Measurements from ENCODE around the gene OSTM1. TPM values are rescaled to one million over a fixed set of nuclear protein-coding genes. Genes with fewer than 3 reads are reported as not detected.
"Not testable (repeated sequence)": the region's sequence is repeated elsewhere in the genome, so short reads cannot be mapped to it uniquely, and the experiment has no call there.

The OSTM1 gene
- total and polyA plus RNA-seq, 2 donors: 20.9 to 31.2 TPM

GRCh38 chr6:108036884-108037283 is 37.7 kb downstream of the OSTM1 start:
- H3K36me3 ChIP-seq (ENCODE audit: control insufficient read depth in 2 of 2, insufficient read depth in 2 of 2, low read length in 1 of 2): peaks cover 13 to 20% of the 10 kb centered on the region in 2 donors
- 95% methylated on average over 4 of the region's 4 CpGs for WGBS
- no peak overlapping the region for H3K27ac ChIP-seq (ENCODE audit: low read depth in 1 of 2, low read length in 1 of 2)
- no peak for DNase-seq (ENCODE audit: low read depth in 6 of 9, low spot score in 9 of 9)
- no peaks in the 10 kb centered on the region for H3K27me3 ChIP-seq (ENCODE audit: control insufficient read depth in 2 of 2, insufficient read depth in 1 of 2, low read length in 1 of 2)
- no peak overlapping the region for H3K4me3 ChIP-seq (ENCODE audit: low read length in 2 of 2)
- no peaks in the 10 kb centered on the region for H3K4me1 ChIP-seq (ENCODE audit: control insufficient read depth in 2 of 2, insufficient read depth in 2 of 2, low read length in 2 of 2)
- no peaks in the 10 kb centered on the region for H3K9me3 ChIP-seq (ENCODE audit: control insufficient read depth in 2 of 2, insufficient read depth in 1 of 2, low read length in 1 of 2)

GRCh38 chr6:108031968-108032367 is 42.6 kb downstream of the OSTM1 start:
- DNase-seq (ENCODE audit: low read depth in 6 of 9, low spot score in 9 of 9): no peak
- H3K27me3 ChIP-seq (ENCODE audit: control insufficient read depth in 2 of 2, insufficient read depth in 1 of 2, low read length in 1 of 2): no peaks in the 10 kb centered on the region
- H3K36me3 ChIP-seq (ENCODE audit: control insufficient read depth in 2 of 2, insufficient read depth in 2 of 2, low read length in 1 of 2): peaks cover 0 to 8% of the 10 kb centered on the region in 2 donors
- H3K9me3 ChIP-seq (ENCODE audit: control insufficient read depth in 2 of 2, insufficient read depth in 1 of 2, low read length in 1 of 2): no peaks in the 10 kb centered on the region
- H3K27ac ChIP-seq (ENCODE audit: low read depth in 1 of 2, low read length in 1 of 2): no peak overlapping the region
- no peaks in the 10 kb centered on the region for H3K4me1 ChIP-seq (ENCODE audit: control insufficient read depth in 2 of 2, insufficient read depth in 2 of 2, low read length in 2 of 2)
- H3K4me3 ChIP-seq (ENCODE audit: low read length in 2 of 2): no peak overlapping the region
- 99% methylated on average over 10 of the region's 10 CpGs for WGBS

GRCh38 chr6:108030211-108030610 is 44.3 kb downstream of the OSTM1 start:
- Histone ChIP-seq H3K4me3 (ENCODE audit: low read length in 2 of 2) (no peak overlapping the region), H3K27ac (ENCODE audit: low read depth in 1 of 2, low read length in 1 of 2) (no peak overlapping the region), H3K36me3 (ENCODE audit: control insufficient read depth in 2 of 2, insufficient read depth in 2 of 2, low read length in 1 of 2) (peaks cover 0 to 8% of the 10 kb centered on the region in 2 donors), H3K4me1 (ENCODE audit: control insufficient read depth in 2 of 2, insufficient read depth in 2 of 2, low read length in 2 of 2) (no peaks in the 10 kb centered on the region), H3K9me3 (ENCODE audit: control insufficient read depth in 2 of 2, insufficient read depth in 1 of 2, low read length in 1 of 2) (no peaks in the 10 kb centered on the region), H3K27me3 (ENCODE audit: control insufficient read depth in 2 of 2, insufficient read depth in 1 of 2, low read length in 1 of 2) (no peaks in the 10 kb centered on the region)
- WGBS: 99% methylated on average over 1 of the region's 1 CpG
- DNase-seq (ENCODE audit: low read depth in 6 of 9, low spot score in 9 of 9): no peak

- no peaks in the 10 kb centered on the region for H3K4me1 ChIP-seq (ENCODE audit: control insufficient read depth in 2 of 2, insufficient read depth in 2 of 2, low read length in 2 of 2)
- DNase-seq (ENCODE audit: low read depth in 6 of 9, low spot score in 9 of 9): no peak
- no peak overlapping the region for H3K27ac ChIP-seq (ENCODE audit: low read depth in 1 of 2, low read length in 1 of 2)
- H3K9me3 ChIP-seq (ENCODE audit: control insufficient read depth in 2 of 2, insufficient read depth in 1 of 2, low read length in 1 of 2): no peaks in the 10 kb centered on the region
- WGBS: 96% methylated on average over 6 of the region's 6 CpGs
- H3K4me3 ChIP-seq (ENCODE audit: low read length in 2 of 2): no peak overlapping the region
- H3K36me3 ChIP-seq (ENCODE audit: control insufficient read depth in 2 of 2, insufficient read depth in 2 of 2, low read length in 1 of 2): peaks cover 0 to 8% of the 10 kb centered on the region in 2 donors
- no peaks in the 10 kb centered on the region for H3K27me3 ChIP-seq (ENCODE audit: control insufficient read depth in 2 of 2, insufficient read depth in 1 of 2, low read length in 1 of 2)
Observed at GRCh38 chr6:108029226-108029921, 45.2 kb downstream of the OSTM1 start.

GRCh38 chr6:108027594-108027993 is 46.9 kb downstream of the OSTM1 start:
- no peaks in the 10 kb centered on the region for H3K9me3 ChIP-seq (ENCODE audit: control insufficient read depth in 2 of 2, insufficient read depth in 1 of 2, low read length in 1 of 2)
- H3K27ac ChIP-seq (ENCODE audit: low read depth in 1 of 2, low read length in 1 of 2): no peak overlapping the region
- H3K36me3 ChIP-seq (ENCODE audit: control insufficient read depth in 2 of 2, insufficient read depth in 2 of 2, low read length in 1 of 2): peaks cover 0 to 7% of the 10 kb centered on the region in 2 donors
- no peaks in the 10 kb centered on the region for H3K27me3 ChIP-seq (ENCODE audit: control insufficient read depth in 2 of 2, insufficient read depth in 1 of 2, low read length in 1 of 2)
- H3K4me3 ChIP-seq (ENCODE audit: low read length in 2 of 2): no peak overlapping the region
- DNase-seq (ENCODE audit: low read depth in 6 of 9, low spot score in 9 of 9): no peak
- H3K4me1 ChIP-seq (ENCODE audit: control insufficient read depth in 2 of 2, insufficient read depth in 2 of 2, low read length in 2 of 2): no peaks in the 10 kb centered on the region
- 87% methylated on average over 3 of the region's 3 CpGs for WGBS

- Histone ChIP-seq H3K27ac (ENCODE audit: low read depth in 1 of 2, low read length in 1 of 2) (no peak overlapping the region), H3K9me3 (ENCODE audit: control insufficient read depth in 2 of 2, insufficient read depth in 1 of 2, low read length in 1 of 2) (no peaks in the 10 kb centered on the region), H3K36me3 (ENCODE audit: control insufficient read depth in 2 of 2, insufficient read depth in 2 of 2, low read length in 1 of 2) (peaks cover 0 to 2% of the 10 kb centered on the region in 2 donors), H3K4me1 (ENCODE audit: control insufficient read depth in 2 of 2, insufficient read depth in 2 of 2, low read length in 2 of 2) (no peaks in the 10 kb centered on the region), H3K4me3 (ENCODE audit: low read length in 2 of 2) (no peak overlapping the region), H3K27me3 (ENCODE audit: control insufficient read depth in 2 of 2, insufficient read depth in 1 of 2, low read length in 1 of 2) (no peaks in the 10 kb centered on the region)
- no peak for DNase-seq (ENCODE audit: low read depth in 6 of 9, low spot score in 9 of 9)
- WGBS: 95% methylated on average over 3 of the region's 3 CpGs
Observed at GRCh38 chr6:108027056-108027455, 47.5 kb downstream of the OSTM1 start.

- Histone ChIP-seq H3K9me3 (ENCODE audit: control insufficient read depth in 2 of 2, insufficient read depth in 1 of 2, low read length in 1 of 2) (no peaks in the 10 kb centered on the region), H3K27ac (ENCODE audit: low read depth in 1 of 2, low read length in 1 of 2) (no peak overlapping the region), H3K36me3 (ENCODE audit: control insufficient read depth in 2 of 2, insufficient read depth in 2 of 2, low read length in 1 of 2) (no peaks in the 10 kb centered on the region), H3K4me3 (ENCODE audit: low read length in 2 of 2) (no peak overlapping the region), H3K4me1 (ENCODE audit: control insufficient read depth in 2 of 2, insufficient read depth in 2 of 2, low read length in 2 of 2) (no peaks in the 10 kb centered on the region), H3K27me3 (ENCODE audit: control insufficient read depth in 2 of 2, insufficient read depth in 1 of 2, low read length in 1 of 2) (no peaks in the 10 kb centered on the region)
- DNase-seq (ENCODE audit: low read depth in 6 of 9, low spot score in 9 of 9): no peak
- WGBS: 96% methylated on average over 6 of the region's 6 CpGs
Observed at GRCh38 chr6:108024427-108025073, 50.0 kb downstream of the OSTM1 start.

GRCh38 chr6:108020472-108021116 is 53.9 kb downstream of the OSTM1 start:
- Histone ChIP-seq H3K27ac (ENCODE audit: low read depth in 1 of 2, low read length in 1 of 2) (no peak overlapping the region), H3K9me3 (ENCODE audit: control insufficient read depth in 2 of 2, insufficient read depth in 1 of 2, low read length in 1 of 2) (peaks cover 0 to 2% of the 10 kb centered on the region in 2 donors), H3K36me3 (ENCODE audit: control insufficient read depth in 2 of 2, insufficient read depth in 2 of 2, low read length in 1 of 2) (no peaks in the 10 kb centered on the region), H3K4me3 (ENCODE audit: low read length in 2 of 2) (no peak overlapping the region), H3K4me1 (ENCODE audit: control insufficient read depth in 2 of 2, insufficient read depth in 2 of 2, low read length in 2 of 2) (no peaks in the 10 kb centered on the region), H3K27me3 (ENCODE audit: control insufficient read depth in 2 of 2, insufficient read depth in 1 of 2, low read length in 1 of 2) (no peaks in the 10 kb centered on the region)
- no peak for DNase-seq (ENCODE audit: low read depth in 6 of 9, low spot score in 9 of 9)
- 95% methylated on average over 6 of the region's 6 CpGs for WGBS

GRCh38 chr6:108016283-108016682 is 58.3 kb downstream of the OSTM1 start:
- not testable (repeated sequence) for H3K4me1 ChIP-seq (ENCODE audit: control insufficient read depth in 2 of 2, insufficient read depth in 2 of 2, low read length in 2 of 2); H3K27me3 ChIP-seq (ENCODE audit: control insufficient read depth in 2 of 2, insufficient read depth in 1 of 2, low read length in 1 of 2); DNase-seq (ENCODE audit: low read depth in 6 of 9, low spot score in 9 of 9); H3K27ac ChIP-seq (ENCODE audit: low read depth in 1 of 2, low read length in 1 of 2); H3K4me3 ChIP-seq (ENCODE audit: low read length in 2 of 2); H3K9me3 ChIP-seq (ENCODE audit: control insufficient read depth in 2 of 2, insufficient read depth in 1 of 2, low read length in 1 of 2); H3K36me3 ChIP-seq (ENCODE audit: control insufficient read depth in 2 of 2, insufficient read depth in 2 of 2, low read length in 1 of 2)
- WGBS: 92% methylated on average over 6 of the region's 6 CpGs

All from thymus (tissue), 11 donors.